Hepatocyte (in vitro differentiated cells): ENCODE measurements around the gene DLG2.

ENCODE experiments used
- EZH2 ChIP-seq: fragments of 200-600 bp; sonication (generic); IDR thresholded peaks from 2 replicates; pipeline ENCODE4 v1.6.1; 2016; ENCODE audit warnings: antibody characterized with exemption, mild to moderate bottlenecking, borderline replicate concordance
- EZH2phosphoT487 ChIP-seq: fragments of 200-600 bp; sonication (generic); IDR thresholded peaks from one replicate; pipeline ENCODE4 v1.6.1; 2018; ENCODE audit warnings: antibody characterized with exemption, mild to moderate bottlenecking, low read depth, moderate library complexity; ENCODE audit not compliant: unreplicated experiment, severe bottlenecking
- TF ChIP-seq, protein P1 (sequence below): fragments of 200-600 bp; sonication (generic); IDR thresholded peaks from 2 replicates; pipeline ENCODE4 v1.5.1; 2016; ENCODE audit warnings: antibody characterized with exemption, mild to moderate bottlenecking; ENCODE audit not compliant: poor library complexity

- TF ChIP-seq, protein P1, sequence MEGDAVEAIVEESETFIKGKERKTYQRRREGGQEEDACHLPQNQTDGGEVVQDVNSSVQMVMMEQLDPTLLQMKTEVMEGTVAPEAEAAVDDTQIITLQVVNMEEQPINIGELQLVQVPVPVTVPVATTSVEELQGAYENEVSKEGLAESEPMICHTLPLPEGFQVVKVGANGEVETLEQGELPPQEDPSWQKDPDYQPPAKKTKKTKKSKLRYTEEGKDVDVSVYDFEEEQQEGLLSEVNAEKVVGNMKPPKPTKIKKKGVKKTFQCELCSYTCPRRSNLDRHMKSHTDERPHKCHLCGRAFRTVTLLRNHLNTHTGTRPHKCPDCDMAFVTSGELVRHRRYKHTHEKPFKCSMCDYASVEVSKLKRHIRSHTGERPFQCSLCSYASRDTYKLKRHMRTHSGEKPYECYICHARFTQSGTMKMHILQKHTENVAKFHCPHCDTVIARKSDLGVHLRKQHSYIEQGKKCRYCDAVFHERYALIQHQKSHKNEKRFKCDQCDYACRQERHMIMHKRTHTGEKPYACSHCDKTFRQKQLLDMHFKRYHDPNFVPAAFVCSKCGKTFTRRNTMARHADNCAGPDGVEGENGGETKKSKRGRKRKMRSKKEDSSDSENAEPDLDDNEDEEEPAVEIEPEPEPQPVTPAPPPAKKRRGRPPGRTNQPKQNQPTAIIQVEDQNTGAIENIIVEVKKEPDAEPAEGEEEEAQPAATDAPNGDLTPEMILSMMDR = no peak
- TF ChIP-seq EZH2phosphoT487 (no peak), EZH2 (no peak)
Measured at GRCh38 chr11:84022695-84023094, 1604.4 kb downstream of the DLG2 start.
